Measurements from ENCODE around the gene AVL9.
A peak's percentile ranks its signal among the peaks of the same experiment; 100 is the strongest.

The AVL9 gene

GRCh38 chr7:32535162-32535702, 39.9 kb downstream of the AVL9 start:
- DNase-seq, result no peak

GRCh38 chr7:32536016-32536415, 40.7 kb downstream of the AVL9 start:
- DNase-seq, result no peak

- no peak for DNase-seq
Measured at GRCh38 chr7:32536585-32536984, 41.3 kb downstream of the AVL9 start.

- no peak for DNase-seq
Measured at GRCh38 chr7:32537760-32538159, 42.5 kb downstream of the AVL9 start.

GRCh38 chr7:32539366-32539765, 44.1 kb downstream of the AVL9 start:
- DNase-seq, result no peak

GRCh38 chr7:32539919-32540531, 44.7 kb downstream of the AVL9 start:
- DNase-seq, result no peak

GRCh38 chr7:32542595-32542994, 47.3 kb downstream of the AVL9 start:
- DNase-seq, result no peak

GRCh38 chr7:32559480-32559879, 64.2 kb downstream of the AVL9 start:
- DNase-seq, result no peak

GRCh38 chr7:32560075-32560474, 64.8 kb downstream of the AVL9 start:
- no peak for DNase-seq

GRCh38 chr7:32561613-32562012, 66.3 kb downstream of the AVL9 start:
- DNase-seq, result no peak

- DNase-seq, result no peak
Measured at GRCh38 chr7:32564542-32564941, 69.3 kb downstream of the AVL9 start.

GRCh38 chr7:32569388-32570289, 74.3 kb downstream of the AVL9 start:
- no peak for DNase-seq

- no peak for DNase-seq
Measured at GRCh38 chr7:32573110-32573687, 77.9 kb downstream of the AVL9 start.

GRCh38 chr7:32574626-32575025, 79.3 kb downstream of the AVL9 start:
- DNase-seq, result no peak

- no peak for DNase-seq
Measured at GRCh38 chr7:32577421-32577820, 82.1 kb downstream of the AVL9 start.

GRCh38 chr7:32579776-32580175, 84.5 kb downstream of the AVL9 start:
- DNase-seq, result no peak

- no peak for DNase-seq
Measured at GRCh38 chr7:32580646-32581045, 85.4 kb downstream of the AVL9 start.

GRCh38 chr7:32582036-32582435, 86.7 kb downstream of the AVL9 start:
- no peak for DNase-seq

- no peak for DNase-seq
Measured at GRCh38 chr7:32583791-32584190, 88.5 kb downstream of the AVL9 start.

GRCh38 chr7:32586291-32587221, 91.3 kb downstream of the AVL9 start:
- DNase-seq, result peak; percentile 79

- DNase-seq, result no peak
Measured at GRCh38 chr7:32587411-32587948, 92.2 kb downstream of the AVL9 start.

- DNase-seq, result peak; percentile 72
Measured at GRCh38 chr7:32588657-32589056, 93.4 kb downstream of the AVL9 start.
